ENCODE measurements around the gene CDC42EP2.

DNA sequence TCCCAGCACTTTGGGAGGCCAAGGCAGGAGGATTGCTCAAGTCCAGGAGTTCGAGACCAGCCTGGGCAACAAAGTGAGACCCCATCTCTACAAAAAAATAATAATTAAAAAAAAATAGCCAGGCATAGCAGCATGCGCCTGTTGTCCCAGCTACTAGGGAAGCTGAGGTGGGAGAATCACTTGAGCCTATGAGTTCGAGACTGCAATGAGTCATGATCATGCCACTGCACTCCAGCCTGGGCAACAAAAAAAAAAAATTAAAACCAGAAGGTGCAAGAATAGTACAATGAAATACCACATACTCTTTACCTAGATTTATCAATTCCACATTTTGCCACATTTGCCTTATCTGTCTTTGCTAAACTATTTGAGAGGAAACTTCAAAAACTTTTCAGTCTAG lies 27.2 kb downstream of the CDC42EP2 start:
- TF ChIP-seq YY1 (IDR thresholded peaks at IDR 0.05; ENCODE audit: insufficient read depth, insufficient read length) (no peak), ZNF274 (IDR thresholded peaks at IDR 0.05; ENCODE audit: low read depth, low read length) (no peak), SUZ12 (IDR thresholded peaks at IDR 0.05; ENCODE audit: extremely low read depth, insufficient read depth, insufficient read length) (no peak)
